OCI-LY3 (cell line): Measurements from ENCODE around the gene WFDC8.

Experiments used
- H2AFZ ChIP-seq: fragments of 200-600, 300-600 bp; shearing (Covaris generic); 2 replicates; pipeline ENCODE4 v1.6.0; 2014; ENCODE audit warnings: antibody characterized with exemption, low read depth, low read length
- H3K27ac ChIP-seq: fragments of 200-600, 300-600 bp; sonication (generic); 2 replicates; pipeline ENCODE4 v1.5.1; 2014; ENCODE audit warnings: mild to moderate bottlenecking, low read length, moderate library complexity, mixed read lengths
- H3K27me3 ChIP-seq: fragments of 200-600, 300-600 bp; sonication (generic); 2 replicates; pipeline ENCODE4 v1.6.1; 2014; ENCODE audit warnings: low read depth, low read length, mixed read lengths
- H3K36me3 ChIP-seq: fragments of 200-600, 300-600 bp; sonication (generic); replicated peaks from 2 replicates; pipeline ENCODE3; 2014; ENCODE audit warnings: low read depth, low read length, mixed read lengths
- H3K4me1 ChIP-seq: fragments of 300-600, 200-600 bp; sonication (generic); 2 replicates; pipeline ENCODE4 v1.6.1; 2014; ENCODE audit warnings: low read length, mixed read lengths
- H3K4me2 ChIP-seq: fragments of 200-600, 300-600 bp; sonication (generic); 2 replicates; pipeline ENCODE4 v1.6.1; 2014; ENCODE audit warnings: low read length, mixed read lengths
- H3K4me3 ChIP-seq: fragments of 300-600, 200-600 bp; sonication (generic); 2 replicates; pipeline ENCODE4 v1.5.1; 2014; ENCODE audit warnings: antibody characterized with exemption, mild to moderate bottlenecking, low read length, moderate library complexity
- H3K79me2 ChIP-seq: fragments of 300-600, 200-600 bp; shearing (Covaris generic); 2 replicates; pipeline ENCODE4 v1.6.1; 2014; ENCODE audit warnings: mild to moderate bottlenecking, low read length, mixed read lengths
- H3K9ac ChIP-seq: fragments of 300-600, 200-600 bp; shearing (Covaris generic); 2 replicates; pipeline ENCODE4 v1.6.0; 2014; ENCODE audit warnings: mild to moderate bottlenecking, low read length, moderate library complexity
- H3K9me3 ChIP-seq: fragments of 200-600, 300-600 bp; shearing (Covaris generic); 2 replicates; pipeline ENCODE4 v1.6.1; 2014; ENCODE audit warnings: low read length, mixed read lengths; ENCODE audit not compliant: insufficient read depth
- H4K20me1 ChIP-seq: fragments of 200-600, 300-600 bp; sonication (generic); 2 replicates; pipeline ENCODE4 v1.6.1; 2016; ENCODE audit warnings: low read length, mixed read lengths; ENCODE audit not compliant: insufficient read depth
- EZH2phosphoT487 ChIP-seq: fragments of 200-600 bp; shearing (Covaris generic); IDR thresholded peaks from 2 replicates; pipeline ENCODE4 v1.6.1; 2018; ENCODE audit warnings: antibody characterized with exemption, mixed run types, low read depth
- TF ChIP-seq, protein P1 (sequence below): fragments of 200-600, 300-600 bp; sonication (generic); IDR thresholded peaks from 2 replicates; pipeline ENCODE4 v1.5.1; 2014; ENCODE audit warnings: antibody characterized with exemption, low read length, low read depth

WFDC8 gene

DNA sequence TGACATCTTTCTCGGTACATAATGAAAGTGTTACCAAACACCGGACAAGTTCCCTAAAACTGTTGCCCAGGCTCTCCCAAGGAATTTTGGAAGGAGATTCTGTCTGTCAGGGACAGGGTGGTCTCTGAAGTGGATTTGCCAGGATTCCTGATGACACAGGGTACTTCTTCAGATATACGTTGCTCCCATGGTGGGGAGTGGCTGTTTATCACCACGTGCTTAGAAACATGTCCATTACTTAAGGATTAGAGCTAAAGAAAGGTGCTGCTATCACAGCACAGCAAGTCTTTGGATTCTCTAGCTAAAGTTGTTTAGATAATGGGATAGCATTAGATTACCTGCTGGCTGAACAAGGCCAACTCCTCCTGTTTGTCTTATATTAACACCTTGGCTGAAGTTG, 70.0 kb downstream of the WFDC8 start:
- no peaks in the 10 kb centered on the region for H3K9me3 ChIP-seq
- peaks cover 73% of the 10 kb centered on the region for H3K27me3 ChIP-seq
- TF ChIP-seq, protein P1, sequence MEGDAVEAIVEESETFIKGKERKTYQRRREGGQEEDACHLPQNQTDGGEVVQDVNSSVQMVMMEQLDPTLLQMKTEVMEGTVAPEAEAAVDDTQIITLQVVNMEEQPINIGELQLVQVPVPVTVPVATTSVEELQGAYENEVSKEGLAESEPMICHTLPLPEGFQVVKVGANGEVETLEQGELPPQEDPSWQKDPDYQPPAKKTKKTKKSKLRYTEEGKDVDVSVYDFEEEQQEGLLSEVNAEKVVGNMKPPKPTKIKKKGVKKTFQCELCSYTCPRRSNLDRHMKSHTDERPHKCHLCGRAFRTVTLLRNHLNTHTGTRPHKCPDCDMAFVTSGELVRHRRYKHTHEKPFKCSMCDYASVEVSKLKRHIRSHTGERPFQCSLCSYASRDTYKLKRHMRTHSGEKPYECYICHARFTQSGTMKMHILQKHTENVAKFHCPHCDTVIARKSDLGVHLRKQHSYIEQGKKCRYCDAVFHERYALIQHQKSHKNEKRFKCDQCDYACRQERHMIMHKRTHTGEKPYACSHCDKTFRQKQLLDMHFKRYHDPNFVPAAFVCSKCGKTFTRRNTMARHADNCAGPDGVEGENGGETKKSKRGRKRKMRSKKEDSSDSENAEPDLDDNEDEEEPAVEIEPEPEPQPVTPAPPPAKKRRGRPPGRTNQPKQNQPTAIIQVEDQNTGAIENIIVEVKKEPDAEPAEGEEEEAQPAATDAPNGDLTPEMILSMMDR, result no peak
- TF ChIP-seq EZH2phosphoT487, result no peak
- H3K27ac ChIP-seq, result no peak overlapping the region
- H3K36me3 ChIP-seq, result no peaks in the 10 kb centered on the region
- no peak overlapping the region for H2AFZ ChIP-seq
- no peak overlapping the region for H3K9ac ChIP-seq
- no peaks in the 10 kb centered on the region; the same call in 1 of the 2 replicates for H4K20me1 ChIP-seq
- H3K79me2 ChIP-seq, result no peaks in the 10 kb centered on the region
- H3K4me1 ChIP-seq, result peaks cover 22% of the 10 kb centered on the region
- H3K4me2 ChIP-seq, result no peak overlapping the region
- H3K4me3 ChIP-seq, result no peak overlapping the region

DNA sequence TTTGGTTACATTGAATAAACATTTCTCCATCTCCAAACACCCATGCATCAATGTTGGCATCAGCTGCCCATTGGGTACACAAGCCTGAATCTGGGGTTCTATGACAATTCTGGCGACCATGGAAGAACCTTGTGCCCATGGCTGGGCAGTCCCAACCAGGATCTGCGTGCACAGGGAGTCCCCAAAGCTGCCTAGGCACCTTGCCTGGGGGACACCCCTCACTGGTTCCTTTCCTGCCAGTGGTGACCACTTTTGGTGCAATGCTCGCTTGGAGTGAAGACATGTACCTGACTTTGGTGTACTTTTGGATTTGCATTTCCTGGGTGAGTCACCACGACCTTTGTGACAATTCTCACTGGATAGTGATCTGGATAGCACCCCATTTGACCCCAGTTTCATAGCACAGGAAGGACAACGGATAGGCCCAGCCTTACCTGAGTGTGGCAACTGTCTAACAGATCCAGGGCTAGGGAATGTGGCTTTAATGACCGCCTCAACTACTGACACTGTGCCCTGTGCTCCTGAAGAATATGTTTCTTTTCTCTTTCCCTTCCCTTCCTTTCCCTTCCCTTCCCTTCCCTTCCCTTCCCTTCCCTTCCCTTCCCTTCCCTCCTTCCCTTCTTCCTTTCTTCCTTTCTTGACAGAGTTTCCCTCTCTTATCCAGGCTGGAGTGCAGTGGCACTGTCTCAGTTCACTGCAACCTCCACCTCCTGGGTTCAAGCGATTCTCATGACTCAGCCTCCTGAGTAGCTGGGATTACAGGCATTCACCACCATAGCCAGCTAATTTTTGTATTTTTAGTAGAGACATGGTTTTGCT, 70.8 kb downstream of the WFDC8 start:
- Histone ChIP-seq H2AFZ (no peak overlapping the region), H3K27ac (no peak overlapping the region), H3K27me3 (peaks cover 68% of the 10 kb centered on the region), H3K9ac (no peak overlapping the region), H3K4me2 (peak overlapping the region; percentile 71), H3K9me3 (no peaks in the 10 kb centered on the region), H3K4me3 (no peak overlapping the region), H4K20me1 (no peaks in the 10 kb centered on the region; the same call in 1 of the 2 replicates), H3K36me3 (no peaks in the 10 kb centered on the region), H3K4me1 (peaks cover 22% of the 10 kb centered on the region), H3K79me2 (no peaks in the 10 kb centered on the region)
- no peak for TF ChIP-seq EZH2phosphoT487
- TF ChIP-seq, protein P1, result no peak

DNA sequence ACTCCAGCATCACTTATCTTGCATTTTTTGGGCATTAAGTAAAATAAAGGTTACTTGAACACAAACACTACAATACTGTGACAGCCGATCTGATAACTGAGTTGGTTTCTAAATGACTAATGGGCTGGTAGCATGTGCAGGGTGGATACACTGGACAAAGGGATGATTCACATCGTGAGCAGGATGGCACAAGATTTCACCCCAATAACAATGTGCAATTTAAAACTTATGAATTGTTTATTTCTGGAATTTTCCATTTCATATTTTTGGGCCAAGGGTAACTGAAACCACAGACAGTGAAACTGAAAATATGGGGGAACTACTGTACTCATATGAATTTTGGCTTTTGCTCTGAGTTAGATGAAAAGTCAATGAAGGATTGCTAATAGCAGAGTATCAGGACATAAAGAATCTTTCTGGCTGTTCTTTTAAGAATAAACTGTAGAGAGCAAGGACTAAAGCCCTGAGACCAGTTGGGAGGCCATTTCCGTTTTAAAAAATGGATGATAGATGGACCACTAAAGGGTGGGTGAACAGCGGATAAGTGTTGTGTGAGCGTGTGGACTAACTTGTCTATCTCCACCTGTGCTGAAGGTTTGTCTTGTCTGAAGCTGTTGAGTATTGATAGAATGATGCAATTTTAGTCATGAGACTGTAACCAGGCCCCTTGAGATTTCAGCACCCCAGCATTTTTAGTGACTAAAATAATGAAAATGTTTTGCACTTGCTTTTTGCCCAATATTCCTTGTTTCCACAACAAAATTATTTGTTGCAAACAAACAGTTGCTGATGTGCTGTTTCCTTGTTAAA, 71.9 kb downstream of the WFDC8 start:
- peaks cover 22% of the 10 kb centered on the region for H3K4me1 ChIP-seq
- no peak overlapping the region for H3K9ac ChIP-seq
- H3K9me3 ChIP-seq, result no peaks in the 10 kb centered on the region
- H3K27me3 ChIP-seq, result peaks cover 68% of the 10 kb centered on the region
- no peaks in the 10 kb centered on the region; the same call in 1 of the 2 replicates for H4K20me1 ChIP-seq
- H2AFZ ChIP-seq, result no peak overlapping the region
- no peaks in the 10 kb centered on the region for H3K79me2 ChIP-seq
- H3K4me3 ChIP-seq, result peak overlapping the region; percentile 47
- H3K36me3 ChIP-seq, result no peaks in the 10 kb centered on the region
- H3K27ac ChIP-seq, result peak overlapping the region; percentile 14; the same call in 1 of the 2 replicates
- peak overlapping the region; percentile 71 for H3K4me2 ChIP-seq
- TF ChIP-seq, protein P1, result no peak
- TF ChIP-seq EZH2phosphoT487, result no peak

DNA sequence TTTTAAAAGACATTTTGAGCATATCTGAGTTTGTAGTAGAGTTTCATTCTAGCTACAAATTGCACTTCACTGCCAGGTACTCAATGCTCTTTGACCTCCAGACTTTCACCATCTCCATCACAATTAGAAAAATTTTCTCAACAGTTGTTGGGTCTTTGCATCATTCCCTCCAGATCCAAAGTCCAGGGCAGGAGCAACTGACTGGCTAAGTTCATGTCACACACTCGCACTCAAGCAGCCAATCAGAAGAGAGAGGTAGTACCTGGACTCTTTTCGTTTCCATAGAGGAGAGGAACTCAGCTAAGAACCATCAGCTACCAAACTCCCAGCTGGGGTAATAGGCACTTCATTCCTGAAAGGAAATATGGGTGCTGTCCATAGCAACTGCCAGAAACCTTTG, 72.7 kb downstream of the WFDC8 start:
- Histone ChIP-seq H3K9ac (no peak overlapping the region), H3K4me3 (no peak overlapping the region), H3K27me3 (peaks cover 71% of the 10 kb centered on the region), H3K27ac (no peak overlapping the region), H4K20me1 (no peaks in the 10 kb centered on the region; the same call in 1 of the 2 replicates), H3K4me1 (peaks cover 22% of the 10 kb centered on the region), H2AFZ (no peak overlapping the region), H3K36me3 (no peaks in the 10 kb centered on the region), H3K79me2 (no peaks in the 10 kb centered on the region), H3K9me3 (no peaks in the 10 kb centered on the region), H3K4me2 (no peak overlapping the region)
- TF ChIP-seq, protein P1, result no peak
- no peak for TF ChIP-seq EZH2phosphoT487
